ENCODE measurements around the gene FRZB.

DNA sequence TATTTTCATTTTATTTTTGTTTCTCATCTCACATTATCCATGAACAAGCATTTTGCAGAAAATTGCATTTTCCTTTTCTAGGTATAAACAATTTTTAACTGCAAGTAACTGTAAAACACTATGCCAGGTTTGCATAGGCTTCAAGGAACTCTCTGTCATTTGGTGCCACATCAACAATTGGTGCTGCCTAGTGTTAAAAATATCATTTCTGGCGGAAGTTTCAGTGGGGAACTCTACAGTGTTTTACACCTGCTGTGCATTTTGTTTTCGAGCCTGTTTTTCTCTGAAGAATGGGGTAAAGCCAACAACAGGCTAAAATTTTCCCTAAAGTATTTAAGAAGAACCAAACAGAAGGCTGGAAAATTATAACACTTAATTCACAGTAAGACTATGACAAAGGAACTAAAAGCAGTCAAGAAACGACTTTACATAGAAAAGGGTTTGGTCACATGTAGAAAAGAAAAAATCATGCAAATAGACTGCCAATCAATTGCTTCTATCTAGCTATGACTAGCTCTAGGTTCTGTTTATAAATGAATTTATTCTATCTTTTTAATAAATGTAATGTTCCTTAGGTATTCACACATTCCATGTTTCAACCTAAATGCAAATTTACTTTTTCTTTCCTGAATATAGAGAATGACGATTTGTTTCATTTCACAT is 21.4 kb upstream of the FRZB start:
- no peak for TF ChIP-seq POLR2AphosphoS5 (IDR thresholded peaks at IDR 0.05; ENCODE audit: insufficient read depth in 1 of 2, low read depth in 1 of 2)
- TF ChIP-seq, protein P1, sequence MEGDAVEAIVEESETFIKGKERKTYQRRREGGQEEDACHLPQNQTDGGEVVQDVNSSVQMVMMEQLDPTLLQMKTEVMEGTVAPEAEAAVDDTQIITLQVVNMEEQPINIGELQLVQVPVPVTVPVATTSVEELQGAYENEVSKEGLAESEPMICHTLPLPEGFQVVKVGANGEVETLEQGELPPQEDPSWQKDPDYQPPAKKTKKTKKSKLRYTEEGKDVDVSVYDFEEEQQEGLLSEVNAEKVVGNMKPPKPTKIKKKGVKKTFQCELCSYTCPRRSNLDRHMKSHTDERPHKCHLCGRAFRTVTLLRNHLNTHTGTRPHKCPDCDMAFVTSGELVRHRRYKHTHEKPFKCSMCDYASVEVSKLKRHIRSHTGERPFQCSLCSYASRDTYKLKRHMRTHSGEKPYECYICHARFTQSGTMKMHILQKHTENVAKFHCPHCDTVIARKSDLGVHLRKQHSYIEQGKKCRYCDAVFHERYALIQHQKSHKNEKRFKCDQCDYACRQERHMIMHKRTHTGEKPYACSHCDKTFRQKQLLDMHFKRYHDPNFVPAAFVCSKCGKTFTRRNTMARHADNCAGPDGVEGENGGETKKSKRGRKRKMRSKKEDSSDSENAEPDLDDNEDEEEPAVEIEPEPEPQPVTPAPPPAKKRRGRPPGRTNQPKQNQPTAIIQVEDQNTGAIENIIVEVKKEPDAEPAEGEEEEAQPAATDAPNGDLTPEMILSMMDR (IDR thresholded peaks at IDR 0.05), result no peak
